Inferior parietal cortex (tissue), 1 donor: ENCODE data around the gene PORCN.
"Not testable (repeated sequence)": the region's sequence is repeated elsewhere in the genome, so short reads cannot be mapped to it uniquely, and the experiment has no call there.

Experiments
- DNase-seq: peaks from one replicate; pipeline ENCODE4 v3.0.0-alpha.2; 2016; ENCODE audit errors: extremely low spot score

Gene PORCN

DNA sequence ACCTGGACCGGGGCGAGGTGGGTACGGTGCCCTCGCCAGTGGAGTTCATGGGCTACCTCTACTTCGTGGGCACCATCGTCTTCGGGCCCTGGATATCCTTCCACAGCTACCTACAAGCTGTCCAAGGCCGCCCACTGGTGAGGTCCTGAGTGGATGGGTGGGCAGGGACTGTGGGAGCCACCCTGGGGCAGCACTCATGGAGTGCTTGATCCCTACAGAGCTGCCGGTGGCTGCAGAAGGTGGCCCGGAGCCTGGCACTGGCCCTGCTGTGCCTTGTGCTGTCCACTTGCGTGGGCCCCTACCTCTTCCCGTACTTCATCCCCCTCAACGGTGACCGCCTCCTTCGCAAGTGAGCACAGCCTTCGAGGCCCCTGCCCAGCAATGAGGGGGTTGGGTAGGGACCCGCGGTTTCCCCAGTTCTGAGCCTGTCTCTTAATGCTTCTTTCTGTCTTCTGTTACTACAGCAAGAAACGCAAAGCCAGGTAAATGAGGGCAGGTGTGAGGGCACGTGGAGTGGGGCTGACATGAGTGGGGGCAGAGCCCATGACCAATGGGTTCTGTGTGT is 3.7 kb downstream of the PORCN start:
- DNase-seq: no peak

DNA sequence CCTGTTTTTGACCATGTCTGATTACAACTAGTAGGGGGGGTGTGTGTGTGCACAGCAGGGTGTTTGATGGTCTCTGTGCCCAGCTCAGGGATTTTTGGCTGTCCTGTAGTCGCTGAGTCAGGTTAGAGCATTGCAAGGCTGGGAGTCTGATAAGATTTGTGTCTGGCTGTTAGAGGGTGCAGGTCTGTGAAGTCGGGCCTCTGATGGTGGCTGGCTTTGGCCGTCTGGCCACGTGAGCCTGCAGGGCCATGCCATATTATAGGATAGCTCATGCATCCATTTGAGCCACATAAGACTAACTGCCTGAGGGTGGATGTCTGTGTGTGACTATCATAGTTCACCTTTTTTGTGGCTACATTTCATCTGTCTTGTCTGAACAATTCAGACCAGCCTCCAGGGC is 4.9 kb downstream of the PORCN start:
- no peak for DNase-seq

DNA sequence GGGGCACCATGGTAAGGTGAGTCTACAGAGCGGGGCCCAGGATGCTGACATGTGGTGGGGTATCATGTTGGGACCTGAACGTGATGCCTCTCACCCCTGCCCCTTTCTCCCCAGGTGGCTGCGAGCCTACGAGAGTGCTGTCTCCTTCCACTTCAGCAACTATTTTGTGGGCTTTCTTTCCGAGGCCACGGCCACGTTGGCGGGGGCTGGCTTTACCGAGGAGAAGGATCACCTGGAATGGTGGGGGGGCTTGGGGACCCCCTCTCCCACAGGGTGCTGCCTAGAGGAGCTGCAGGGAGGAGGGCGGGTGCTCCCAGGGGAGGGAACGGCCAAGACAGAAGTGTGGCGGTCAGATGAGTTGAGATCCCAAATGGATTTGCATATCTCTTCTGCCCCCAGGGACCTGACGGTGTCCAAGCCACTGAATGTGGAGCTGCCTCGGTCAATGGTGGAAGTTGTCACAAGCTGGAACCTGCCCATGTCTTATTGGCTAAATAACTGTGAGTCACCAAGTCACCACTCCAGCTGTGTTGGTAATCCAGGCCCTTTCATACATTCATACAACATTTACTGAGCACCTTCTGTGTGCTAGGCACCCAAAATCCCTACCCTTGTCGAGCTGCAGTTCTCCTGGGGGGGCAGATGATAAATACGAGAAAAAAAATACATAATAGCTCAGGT is 5.5 kb downstream of the PORCN start:
- DNase-seq: no peak

DNA sequence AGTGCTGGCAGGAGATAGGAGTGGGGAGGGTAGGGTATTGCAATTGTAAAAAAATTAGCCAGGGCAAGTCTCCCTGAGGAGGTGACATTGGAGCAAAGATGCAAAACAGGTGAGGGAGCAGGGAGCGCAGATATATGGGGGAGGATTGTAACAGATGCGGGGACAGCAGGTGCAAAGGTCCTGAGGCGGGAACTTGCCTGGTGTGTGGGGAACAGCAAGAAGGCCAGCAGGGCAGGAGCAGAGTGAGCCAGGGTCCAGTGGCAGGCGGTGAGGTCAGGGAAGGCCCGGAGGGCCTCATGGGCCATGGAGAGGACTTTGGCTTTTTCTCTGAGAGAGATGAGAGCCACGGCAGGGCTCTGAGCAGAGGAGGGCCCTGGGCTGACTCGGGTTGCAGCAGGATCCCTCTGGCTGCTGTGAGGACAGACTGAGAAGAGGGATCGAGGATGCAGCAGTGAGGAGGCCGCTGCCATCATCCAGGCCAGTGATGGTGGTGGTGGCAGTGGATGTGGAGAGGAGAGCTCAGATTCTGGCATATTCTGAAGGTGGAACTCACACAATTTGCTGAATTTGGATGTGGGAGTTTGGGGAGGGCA is 6.2 kb downstream of the PORCN start:
- no peak for DNase-seq

DNA sequence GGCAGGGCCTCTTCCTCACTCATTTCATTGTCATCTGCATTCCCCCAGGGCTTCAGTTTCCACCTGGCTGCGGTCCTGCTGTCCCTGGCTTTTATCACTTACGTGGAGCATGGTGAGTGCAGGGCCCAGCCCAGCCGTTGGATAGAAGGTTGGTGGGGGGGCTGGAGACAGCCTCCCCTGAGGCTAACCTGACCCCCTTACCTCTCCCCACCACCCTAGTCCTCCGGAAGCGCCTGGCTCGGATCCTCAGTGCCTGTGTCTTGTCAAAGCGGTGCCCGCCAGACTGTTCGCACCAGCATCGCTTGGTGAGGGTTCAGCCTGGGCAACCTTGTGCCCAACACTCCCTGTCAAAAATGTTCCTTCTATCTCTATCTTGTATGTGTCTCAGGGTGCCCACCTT is 7.0 kb downstream of the PORCN start:
- DNase-seq: no peak

DNA sequence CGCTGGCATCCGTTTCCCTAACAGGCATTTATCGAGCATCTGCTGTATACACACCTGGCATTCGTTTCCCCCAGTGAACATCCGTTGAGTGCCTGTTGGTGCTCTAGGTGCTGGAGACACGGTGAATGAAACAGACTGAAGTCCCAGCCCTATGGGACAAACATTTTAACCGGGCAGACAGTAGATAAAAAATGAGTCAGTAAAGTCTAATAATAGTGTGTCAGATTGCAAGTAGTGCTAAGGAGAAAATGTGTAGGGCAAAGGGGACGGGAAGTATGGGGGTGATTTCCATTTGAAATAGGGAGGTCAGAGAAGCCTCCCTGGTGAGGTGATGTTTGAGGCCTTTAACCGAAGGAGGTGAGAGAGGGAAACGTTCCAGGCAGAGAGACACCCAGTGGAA is 7.5 kb downstream of the PORCN start:
- no peak for DNase-seq

DNA sequence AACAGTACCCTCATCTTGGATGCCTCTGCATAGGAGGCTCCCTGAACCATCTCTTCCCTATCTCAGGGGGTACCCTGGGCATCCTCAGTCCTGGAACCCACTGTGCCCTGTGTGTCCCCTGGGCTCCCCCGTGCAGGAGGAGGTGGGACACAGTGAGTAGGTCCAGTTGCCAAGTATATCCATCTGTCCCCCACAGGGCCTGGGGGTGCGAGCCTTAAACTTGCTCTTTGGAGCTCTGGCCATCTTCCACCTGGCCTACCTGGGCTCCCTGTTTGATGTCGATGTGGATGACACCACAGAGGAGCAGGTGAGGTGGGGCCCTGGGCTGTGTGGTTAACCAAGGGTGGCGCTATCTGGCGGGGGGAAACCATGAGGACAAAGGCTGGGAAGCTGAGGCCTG is 8.2 kb downstream of the PORCN start:
- DNase-seq: no peak

DNA sequence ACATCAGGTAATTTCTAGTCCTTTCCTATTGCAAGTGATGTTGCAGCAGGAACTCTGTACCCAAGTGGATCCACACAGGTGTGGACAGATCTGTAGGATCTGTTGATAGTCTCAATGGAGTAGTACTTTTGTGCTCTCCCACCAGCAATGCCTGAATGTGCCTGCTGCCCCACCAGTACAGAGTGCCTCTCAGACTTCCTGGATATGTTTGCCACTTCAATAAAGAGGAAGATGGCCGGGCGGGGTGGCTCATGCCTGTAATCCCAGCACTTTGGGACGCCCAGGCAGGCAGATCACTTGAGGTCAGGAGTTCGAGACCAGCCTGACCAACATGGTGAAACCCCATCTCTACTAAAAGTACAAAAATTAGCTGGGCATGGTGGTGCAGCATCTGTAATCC is 10.7 kb downstream of the PORCN start:
- DNase-seq: not testable (repeated sequence)

DNA sequence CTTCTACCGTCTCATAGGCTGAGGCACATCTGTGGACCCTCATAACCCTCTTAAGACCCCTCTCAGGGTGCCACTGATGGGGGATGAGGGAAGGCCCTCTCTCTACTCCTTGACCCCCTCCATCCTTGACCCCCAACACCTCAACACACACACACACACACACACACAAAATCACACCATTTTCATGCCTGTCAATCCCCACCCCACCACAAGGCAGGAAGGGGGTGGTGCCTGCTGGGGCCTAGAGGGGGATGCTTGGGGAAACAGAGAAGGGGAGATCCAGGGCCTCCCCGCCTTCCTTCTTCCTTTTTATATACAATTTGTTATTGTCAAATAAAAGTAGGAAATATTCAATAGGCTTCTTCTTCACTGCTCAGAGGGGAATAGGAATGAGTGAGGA is 11.7 kb downstream of the PORCN start:
- no peak for DNase-seq

DNA sequence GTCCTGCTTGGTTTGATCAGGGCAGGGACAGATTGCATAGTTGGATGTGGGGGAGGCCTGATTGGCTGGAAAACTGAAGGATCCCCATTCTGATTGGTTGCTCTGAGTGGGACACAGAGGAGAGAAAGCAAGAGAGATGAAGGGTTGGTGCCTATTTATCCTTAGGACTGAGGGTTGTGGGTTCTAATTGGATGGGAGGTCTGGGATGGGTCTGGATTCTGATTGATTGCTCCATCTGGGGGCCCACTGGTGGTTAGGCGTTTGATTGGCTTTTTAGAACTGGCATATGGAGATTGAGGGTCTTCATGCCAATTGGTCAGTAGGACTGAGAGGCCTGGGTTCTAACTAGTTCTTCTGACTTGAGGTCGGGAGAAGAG is 12.2 kb downstream of the PORCN start:
- DNase-seq: peak; percentile 10

DNA sequence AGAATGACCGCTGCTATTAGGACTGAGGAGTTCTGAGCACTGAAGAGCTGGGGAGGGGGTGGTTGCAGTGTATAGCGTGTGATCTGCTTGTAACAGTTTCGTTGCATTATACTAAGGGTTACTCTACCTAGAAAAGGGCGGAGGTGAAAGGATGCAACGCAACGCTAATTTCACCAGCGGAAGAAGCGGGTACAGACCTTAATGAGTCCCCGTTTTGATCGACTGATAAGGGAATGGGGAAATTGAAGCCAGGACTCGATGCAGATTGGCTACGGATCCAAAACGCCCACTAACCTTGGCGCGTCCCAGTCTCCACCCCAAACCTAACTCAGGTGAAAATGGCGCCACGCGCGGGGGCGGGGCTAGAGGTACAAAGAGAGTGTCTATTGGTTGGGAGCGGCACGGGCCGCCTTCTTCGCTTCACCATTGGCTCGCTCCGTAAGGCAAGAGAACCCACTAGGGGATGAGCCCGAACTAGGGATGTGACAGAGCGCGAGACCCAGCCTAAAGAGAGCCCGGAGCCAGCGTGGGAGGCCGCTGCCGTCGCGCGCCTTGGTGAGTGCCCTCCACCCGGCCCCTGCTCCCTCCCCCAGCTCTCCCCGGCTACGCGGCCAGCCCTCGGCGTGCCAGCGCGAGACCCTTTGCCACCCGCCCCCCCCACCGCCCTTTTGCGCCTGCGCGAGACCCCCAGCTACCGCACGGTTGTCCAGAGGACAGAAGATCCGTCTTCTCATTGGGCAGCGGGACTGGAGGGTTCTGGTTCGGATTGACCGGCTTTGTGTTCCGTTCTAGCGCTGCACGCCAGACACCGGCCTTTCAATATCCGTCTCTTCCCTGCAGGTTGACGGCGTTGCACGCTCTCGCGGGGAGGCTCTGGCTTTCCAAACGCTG is 12.8 kb downstream of the PORCN start, which contains the start of gene EBP:
Gene EBP, plus strand, starts transcription at position 456 of the 891 bp plus-strand sequence. CDS start 1,964 bp downstream, outside the sequence.
- DNase-seq: peak; percentile 87

DNA sequence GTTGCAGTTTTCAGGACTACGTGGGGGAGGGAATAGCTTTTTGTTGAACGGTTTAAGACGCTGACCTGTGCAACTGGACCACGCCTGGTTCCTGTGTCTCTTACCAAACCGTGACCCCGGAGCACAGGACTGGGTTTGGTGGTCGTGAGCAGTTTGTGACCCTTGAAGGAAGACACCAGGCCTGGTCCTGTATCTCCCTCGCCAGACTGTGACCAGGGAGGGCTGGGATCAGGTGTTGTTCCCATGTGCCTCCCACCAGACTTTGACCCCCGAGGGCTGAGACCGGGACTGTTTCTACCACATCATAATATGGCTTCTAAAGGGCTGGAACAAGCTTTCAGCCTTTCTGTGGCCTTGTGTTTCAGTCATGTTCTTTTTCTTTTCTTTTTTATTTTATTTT is 13.5 kb downstream of the PORCN start:
- DNase-seq: no peak

DNA sequence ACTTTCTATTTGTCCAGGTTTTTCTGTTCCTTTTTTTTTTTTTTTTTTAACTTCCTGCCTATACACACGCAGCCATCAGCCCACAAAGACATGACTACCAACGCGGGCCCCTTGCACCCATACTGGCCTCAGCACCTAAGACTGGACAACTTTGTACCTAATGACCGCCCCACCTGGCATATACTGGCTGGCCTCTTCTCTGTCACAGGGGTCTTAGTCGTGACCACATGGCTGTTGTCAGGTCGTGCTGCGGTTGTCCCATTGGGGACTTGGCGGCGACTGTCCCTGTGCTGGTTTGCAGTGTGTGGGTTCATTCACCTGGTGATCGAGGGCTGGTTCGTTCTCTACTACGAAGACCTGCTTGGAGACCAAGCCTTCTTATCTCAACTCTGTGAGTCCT is 14.9 kb downstream of the PORCN start:
- no peak for DNase-seq

DNA sequence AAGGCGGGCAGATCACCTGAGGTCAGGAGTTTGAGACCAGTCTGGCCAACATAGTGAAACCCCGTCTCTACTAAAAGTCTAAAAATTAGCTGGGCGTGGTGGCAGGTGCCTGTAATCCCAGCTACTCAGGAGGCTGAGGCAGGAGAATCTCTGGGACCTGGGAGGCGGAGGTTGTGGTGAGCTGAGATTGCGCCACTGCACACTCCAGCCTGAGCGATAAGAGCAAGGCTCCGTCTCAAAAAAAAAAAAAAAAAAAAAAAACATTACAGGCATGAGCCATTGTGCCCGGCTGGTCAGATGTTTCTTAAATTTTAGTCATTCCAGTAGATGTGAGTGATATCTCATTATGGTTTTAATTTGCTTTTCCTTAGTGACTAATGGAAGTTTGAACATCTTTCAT is 17.1 kb downstream of the PORCN start:
- not testable (repeated sequence) for DNase-seq

DNA sequence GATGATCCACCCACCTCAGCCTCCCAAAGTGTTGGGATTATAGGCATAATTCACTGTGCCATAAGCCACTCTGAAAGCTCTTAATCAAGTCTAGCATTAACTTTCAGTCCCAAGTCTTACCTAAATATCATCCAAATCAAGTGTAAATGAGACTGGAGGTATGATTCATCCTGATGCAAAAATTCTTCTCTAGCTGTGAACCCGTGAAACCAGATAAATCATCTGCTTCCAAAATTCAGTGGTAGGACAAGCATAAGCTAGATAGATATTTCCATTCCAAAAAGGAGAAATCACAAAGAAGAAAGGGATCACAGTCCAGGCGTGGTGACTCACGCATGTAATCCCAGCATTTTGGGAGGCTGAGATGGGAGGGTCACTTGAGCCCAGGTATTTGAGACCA is 21.9 kb downstream of the PORCN start:
- no peak for DNase-seq

DNA sequence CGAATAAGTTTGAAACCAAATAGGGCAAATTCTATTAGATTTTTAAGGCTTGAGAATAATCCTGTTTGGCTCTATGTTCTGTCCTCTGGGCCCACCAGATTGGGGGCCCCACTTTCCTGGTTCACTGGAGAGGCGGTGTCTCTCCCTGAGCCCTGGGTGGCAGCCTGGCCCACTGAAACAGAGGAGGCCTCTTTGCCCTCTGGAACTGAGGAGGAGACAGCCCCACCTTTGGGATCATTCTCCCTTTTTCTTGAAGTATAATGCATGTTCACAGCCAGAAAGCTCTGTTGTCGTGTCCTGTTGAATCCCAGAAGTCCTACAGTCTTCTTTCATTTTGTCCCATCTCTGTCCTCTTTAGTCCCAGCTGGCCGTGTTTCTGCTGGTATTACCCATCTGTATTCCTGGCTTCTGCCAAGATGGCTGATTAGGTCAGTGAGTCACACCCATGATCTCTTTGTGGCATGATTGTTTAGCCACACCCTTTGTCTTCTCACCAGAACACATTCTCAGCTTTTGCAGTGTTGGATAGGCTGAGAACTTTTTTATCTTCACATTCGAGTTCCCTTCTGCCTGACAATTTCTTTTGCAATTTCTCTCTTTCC is 22.7 kb downstream of the PORCN start:
- DNase-seq: no peak

DNA sequence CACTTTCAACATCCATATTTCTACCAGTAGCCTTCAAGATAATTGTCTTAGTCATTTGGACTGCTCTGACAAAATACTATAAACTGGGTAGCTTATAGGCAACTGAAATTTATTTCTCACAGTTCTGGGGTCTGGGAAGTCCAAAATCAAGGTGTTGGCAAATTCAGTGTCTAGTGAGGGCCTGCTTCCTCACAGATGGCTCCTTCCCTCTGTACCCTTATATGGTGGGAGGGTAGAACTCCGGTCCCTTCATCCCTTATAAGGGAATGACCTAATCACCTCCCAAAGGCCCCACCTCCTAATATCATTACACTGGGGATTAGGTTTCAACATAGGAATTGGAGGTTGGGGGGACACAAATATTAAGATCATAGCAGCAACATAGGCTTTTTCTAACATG is 23.4 kb downstream of the PORCN start:
- no peak for DNase-seq

DNA sequence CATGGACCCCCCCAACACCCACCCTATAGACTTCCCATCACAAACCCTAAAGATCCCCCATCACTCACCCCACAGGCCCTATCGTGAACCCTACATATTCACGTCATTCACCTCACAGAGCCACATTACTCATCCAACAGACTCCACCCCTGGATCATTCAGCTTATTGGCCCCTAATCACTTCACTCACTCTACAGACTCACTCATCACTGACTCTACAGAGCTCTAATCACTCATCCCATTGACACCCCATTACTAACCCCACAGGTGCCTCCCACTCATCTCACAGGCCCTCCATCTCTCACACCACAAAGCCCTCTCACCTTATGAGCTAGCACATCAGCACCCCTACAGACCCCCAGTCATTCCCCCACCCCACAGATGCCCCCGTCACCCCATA is 24.4 kb downstream of the PORCN start:
- DNase-seq: no peak

DNA sequence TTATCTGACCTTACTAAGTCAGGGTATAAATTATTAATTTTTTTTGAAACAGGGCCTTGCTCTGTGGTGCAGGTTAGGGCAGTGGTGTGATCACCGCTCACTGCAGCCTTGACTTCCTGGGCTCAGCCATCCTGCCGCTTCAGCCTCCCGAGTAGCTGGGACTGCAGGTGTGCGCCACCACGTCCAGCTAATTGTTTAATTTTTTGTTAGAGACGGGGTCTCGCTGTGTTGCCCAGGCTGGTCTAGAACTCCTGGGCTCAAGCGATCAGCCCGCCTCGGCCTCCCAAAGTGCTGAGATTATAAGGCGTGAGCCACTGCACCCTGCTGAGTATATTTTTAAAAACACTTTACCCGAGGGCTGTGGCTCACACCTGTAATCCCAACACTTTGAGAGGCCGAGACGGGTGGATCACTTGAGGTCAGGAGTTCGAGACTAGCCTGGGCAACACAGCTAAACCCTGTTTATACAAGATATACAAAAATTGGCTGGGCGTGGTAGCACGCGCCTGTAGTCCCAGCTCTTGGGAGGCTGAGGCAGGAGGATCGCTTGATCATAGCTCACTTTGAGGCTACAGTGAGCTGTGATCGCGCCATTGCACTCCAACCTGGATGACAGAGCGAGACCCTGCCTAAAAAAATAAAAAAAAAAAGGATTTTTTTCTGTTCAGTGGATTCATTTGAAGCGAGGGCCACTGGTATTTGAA is 30.0 kb downstream of the PORCN start:
- no peak for DNase-seq

DNA sequence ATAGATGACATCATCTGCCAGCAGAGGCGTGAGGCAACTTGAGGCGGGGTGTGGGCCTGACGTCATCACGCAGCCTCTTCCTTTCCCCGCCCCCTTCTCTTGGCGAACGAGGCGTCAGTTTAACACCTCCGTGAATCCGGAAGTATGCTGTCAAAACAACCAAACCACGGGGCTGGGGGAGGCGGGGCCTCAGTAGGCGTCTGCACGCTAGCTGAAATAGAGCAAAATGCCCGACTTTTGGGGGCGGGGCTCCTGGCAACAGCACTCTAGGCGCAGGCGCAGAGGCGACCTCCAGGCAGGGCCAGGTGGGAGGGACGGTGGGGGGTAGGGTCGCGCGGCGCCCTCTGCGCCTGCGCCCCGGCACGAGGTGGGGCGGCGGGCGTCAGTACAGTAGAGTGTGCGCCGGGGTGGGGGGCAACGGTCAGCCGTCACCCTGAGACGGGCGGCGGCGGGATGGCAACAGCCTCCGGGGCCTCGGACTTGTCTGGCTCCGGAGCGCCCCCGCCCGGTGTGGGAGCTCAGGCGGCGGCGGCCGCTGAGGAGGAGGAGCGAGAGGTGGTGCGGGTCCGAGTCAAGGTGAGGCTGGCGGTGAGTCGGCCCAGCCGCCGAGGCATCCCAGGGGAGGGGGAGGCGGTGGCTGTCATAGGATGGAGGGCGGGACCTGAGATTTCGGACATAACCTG is 30.7 kb downstream of the PORCN start, which contains the start of gene TBC1D25:
Gene TBC1D25, plus strand, starts transcription at position 370 of the 683 bp plus-strand sequence. Its CDS starts 84 bp downstream, at position 454.
- DNase-seq: peak; percentile 88

DNA sequence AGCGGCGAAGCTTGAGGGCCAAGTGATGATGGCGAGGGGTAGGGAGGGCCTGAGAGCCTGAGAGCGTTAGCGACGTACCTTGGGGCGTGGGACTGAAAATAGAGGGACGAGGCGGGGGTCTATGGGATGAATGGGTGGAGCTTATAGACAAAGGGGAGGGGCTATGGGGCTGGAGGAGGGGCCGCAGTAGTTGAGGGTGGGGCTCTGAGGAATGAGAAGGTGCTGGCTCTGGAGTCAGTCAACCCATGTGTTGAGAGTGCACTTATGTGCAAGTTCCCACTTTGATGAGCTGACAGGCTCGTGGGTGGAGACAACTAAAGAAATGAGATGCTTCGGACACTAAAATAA is 31.2 kb downstream of the PORCN start:
- DNase-seq: no peak
